Stomach (tissue), 9 donors: ENCODE results near the gene CNST. TPM values are rescaled to one million over a fixed set of nuclear protein-coding genes. Genes with fewer than 3 reads are reported as not detected.

Experiments
- DNase-seq, 2 donors: peaks; one replicate each; pipeline versions ENCODE4 v3.0.0 to v3.0.0-alpha.2; 2013 to 2019
- H3K27ac ChIP-seq, 5 donors: fragments of 200-600 bp in 4 of 5; sonication (generic) in 4 of 5; one replicate each; pipeline ENCODE4 v1.5.1; 2013 to 2019; ENCODE audit warnings: mild to moderate bottlenecking in 1 of 5, moderate library complexity in 1 of 5
- H3K27me3 ChIP-seq, 3 donors: fragments of 200-600 bp; sonication (generic); one replicate each; pipeline ENCODE4 v1.5.1; 2017 to 2019; ENCODE audit warnings: mixed run types in 1 of 3
- H3K36me3 ChIP-seq, 4 donors: fragments of 200-600 bp; sonication (generic); 1 replicate in 3 of 4; 2 replicates in 1 of 4; pipeline ENCODE4 v1.5.1; 2016 to 2019
- H3K4me1 ChIP-seq, 4 donors: fragments of 200-600 bp; sonication (generic); one replicate each; pipeline ENCODE4 v1.5.1; 2016 to 2019
- H3K4me3 ChIP-seq, 4 donors: fragments of 200-600 bp; sonication (generic) in 3 of 4; one replicate each; pipeline ENCODE4 v1.5.1; 2016 to 2019; ENCODE audit warnings: mild to moderate bottlenecking in 1 of 4
- H3K9me3 ChIP-seq, 4 donors: fragments of 200-600 bp; sonication (generic); one replicate each; pipeline ENCODE4 v1.5.1; 2016 to 2019
- CTCF ChIP-seq, 7 experiments: fragments of 450-650 bp in 4 of 7; fragments of 200-600 bp in 3 of 7; sonication (generic) in 3 of 7; IDR thresholded peaks; one replicate each; pipeline ENCODE4 v1.5.1; 2016 to 2019; ENCODE audit warnings: antibody characterized with exemption in 7 of 7, control low read depth in 2 of 7, mild to moderate bottlenecking in 1 of 7
- EP300 ChIP-seq: sonication (generic); formaldehyde crosslinking; IDR thresholded peaks from one replicate; pipeline ENCODE4 v1.6.1; 2017; ENCODE audit warnings: antibody characterized with exemption
- POLR2A ChIP-seq, 4 donors: fragments of 450-650 bp; IDR thresholded peaks; one replicate each; pipeline ENCODE4 v1.6.1; 2016; ENCODE audit warnings: antibody characterized with exemption in 4 of 4, control low read depth in 2 of 4, mild to moderate bottlenecking in 1 of 4, moderate library complexity in 1 of 4
- POLR2AphosphoS5 ChIP-seq, 3 donors: sonication (generic); formaldehyde crosslinking; IDR thresholded peaks; one replicate each; pipeline ENCODE4 v1.6.1; 2016; ENCODE audit warnings: antibody characterized with exemption in 3 of 3
- WGBS, 5 donors: extraction: QIAGEN DNeasy Blood & Tissue Kit in 3 of 5; methylation state at CpG; one replicate each; pipeline versions ENCODE4 v1.1.5 to v1.1.7; 2013 to 2018; 5-methylcytosine and 5-hydroxymethylcytosine counted together
- intact Hi-C: fragments of 100-400 bp; cut with DNase I; formaldehyde crosslinking; loops from one replicate; pipeline ENCODE4 v1.15.1; 2023; ENCODE audit warnings: low total_unique reads
- polyA plus RNA-seq, 3 donors: library from polyadenylated mRNA; stranded (reverse); fragments of 200-250 nt; gene quantifications; one replicate each; pipeline ENCODE4 v1.2.3, GENCODE V29; 2013
- total RNA-seq, 5 donors: library from RNA; depleted of rRNA; stranded (reverse); fragments of >200 nt; gene quantifications; one replicate each; pipeline versions ENCODE4 v1.1.0 to v1.2.3, GENCODE V29; 2014 to 2016
- donor health status: healthy with polysubstance abuse.
- donor health status: Bipolar disorder and iron deficiency.
- donor health status: healthy.

CNST gene
- total and polyA plus RNA-seq, 8 donors, result 4.5 to 42.8 (median 16.2) TPM

- Histone ChIP-seq H3K36me3 (peaks cover 12 to 69% (median 59%) of the 10 kb centered on the region in 4 donors), H3K4me3 (no peak overlapping the region), H3K4me1 (peaks cover 0 to 7% (median 0%) of the 10 kb centered on the region in 4 donors), H3K27ac (no peak overlapping the region), H3K9me3 (no peaks in the 10 kb centered on the region), H3K27me3 (no peaks in the 10 kb centered on the region)
- intact Hi-C loops, result no loop called here
- TF ChIP-seq CTCF (IDR thresholded peaks at IDR 0.05) (no peak), EP300 (no peak), POLR2AphosphoS5 (IDR thresholded peaks at IDR 0.05) (no peak), POLR2A (IDR thresholded peaks at IDR 0.05) (no peak)
- no peak for DNase-seq
- WGBS, 5 donors, result 56 to 66% (median 61%) methylated on average over 6 of the region's 6 CpGs
Observed at GRCh38 chr1:246651012-246651695, 84.9 kb downstream of the CNST start.

GRCh38 chr1:246658567-246658966 lies 92.3 kb downstream of the CNST start:
- H3K36me3 ChIP-seq, result peaks cover 6 to 68% (median 51%) of the 10 kb centered on the region in 4 donors
- WGBS, 5 donors, result 70 to 85% (median 81%) methylated on average over 6 of the region's 6 CpGs
- intact Hi-C loops, result no loop called here

GRCh38 chr1:246659594-246660140 lies 93.4 kb downstream of the CNST start:
- H3K4me3 ChIP-seq, result no peak overlapping the region
- 87 to 95% (median 94%) methylated on average over 6 of the region's 6 CpGs for WGBS, 5 donors
- no peaks in the 10 kb centered on the region for H3K27me3 ChIP-seq
- TF ChIP-seq EP300 (no peak), POLR2AphosphoS5 (IDR thresholded peaks at IDR 0.05) (no peak), CTCF (IDR thresholded peaks at IDR 0.05) (no peak), POLR2A (IDR thresholded peaks at IDR 0.05) (no peak)
- H3K36me3 ChIP-seq, result peaks cover 6 to 58% (median 41%) of the 10 kb centered on the region in 4 donors
- DNase-seq, result no peak
- H3K27ac ChIP-seq, result no peak overlapping the region
- no peaks in the 10 kb centered on the region for H3K9me3 ChIP-seq
- intact Hi-C loops, result no loop called here
- peaks cover 0 to 18% (median 0%) of the 10 kb centered on the region in 4 donors for H3K4me1 ChIP-seq

More at GRCh38 chr1:246658567-246658966, 92.3 kb downstream of the CNST start:
- TF ChIP-seq POLR2AphosphoS5 (IDR thresholded peaks at IDR 0.05), result no peak
- no peak for TF ChIP-seq EP300
- no peak for TF ChIP-seq CTCF (IDR thresholded peaks at IDR 0.05)
- no peak for TF ChIP-seq POLR2A (IDR thresholded peaks at IDR 0.05)
- Histone ChIP-seq H3K4me1 (peaks cover 0 to 18% (median 0%) of the 10 kb centered on the region in 4 donors), H3K9me3 (no peaks in the 10 kb centered on the region), H3K27ac (no peak overlapping the region), H3K27me3 (no peaks in the 10 kb centered on the region), H3K4me3 (no peak overlapping the region)
- no peak for DNase-seq

- intact Hi-C loops, result no loop called here
- peak in 1 of 2 donors; percentile 72 for DNase-seq
Observed at GRCh38 chr1:246661451-246661850, 95.2 kb downstream of the CNST start.

More at GRCh38 chr1:246661451-246661850, 95.2 kb downstream of the CNST start:
- 27 to 73% (median 44%) methylated on average over 2 of the region's 2 CpGs for WGBS, 5 donors
- no peak for TF ChIP-seq CTCF (IDR thresholded peaks at IDR 0.05)
- no peak for TF ChIP-seq POLR2AphosphoS5 (IDR thresholded peaks at IDR 0.05)
- no peak for TF ChIP-seq EP300
- TF ChIP-seq POLR2A (IDR thresholded peaks at IDR 0.05), result no peak
- no peaks in the 10 kb centered on the region for H3K27me3 ChIP-seq
- no peak overlapping the region for H3K4me3 ChIP-seq
- peaks cover 0 to 18% (median 0%) of the 10 kb centered on the region in 4 donors for H3K4me1 ChIP-seq
- H3K27ac ChIP-seq, result peak overlapping the region in 4 of 5 donors; percentile 16 to 64 (median 47)
- peaks cover 14 to 63% (median 49%) of the 10 kb centered on the region in 4 donors for H3K36me3 ChIP-seq
- H3K9me3 ChIP-seq, result no peaks in the 10 kb centered on the region
